GM19025 (cell line): ENCODE measurements around the gene SLC43A3.
"Not testable (repeated sequence)": the region's sequence is repeated elsewhere in the genome, so short reads cannot be mapped to it uniquely, and the experiment has no call there.

Experiments used
- ATAC-seq: cut with Tn5 transposase; IDR thresholded peaks from one replicate; pipeline ENCODE4 v1.9.1; 2021; ENCODE audit warnings: mild to moderate bottlenecking, low read depth, moderate library complexity; ENCODE audit not compliant: unreplicated experiment

Gene SLC43A3

DNA sequence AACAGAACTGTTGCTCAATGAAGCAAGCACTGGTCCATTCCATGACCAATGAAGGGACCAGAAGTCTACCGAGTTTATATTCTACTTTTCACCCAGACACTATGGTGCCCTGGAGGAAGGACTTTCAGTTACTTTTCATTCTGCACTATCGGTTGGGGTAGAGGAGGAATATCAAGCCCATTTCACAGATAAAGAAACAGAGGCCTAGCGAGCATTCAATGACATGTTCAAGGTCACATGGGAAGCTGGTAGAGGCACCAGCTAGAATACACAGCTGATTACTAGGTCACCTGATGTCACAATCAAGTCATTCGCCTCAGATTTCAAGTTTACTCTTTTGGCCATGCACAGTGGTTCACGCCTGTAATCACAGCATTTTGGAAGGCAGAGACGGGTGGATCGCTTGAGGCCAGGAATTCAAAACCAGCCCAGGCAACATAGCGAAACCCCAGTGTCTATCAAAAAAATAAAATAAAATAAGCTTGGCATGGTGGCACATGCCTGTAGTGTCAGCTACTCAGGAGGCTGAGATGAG is 18.9 kb downstream of the SLC43A3 start:
- no peak for ATAC-seq

DNA sequence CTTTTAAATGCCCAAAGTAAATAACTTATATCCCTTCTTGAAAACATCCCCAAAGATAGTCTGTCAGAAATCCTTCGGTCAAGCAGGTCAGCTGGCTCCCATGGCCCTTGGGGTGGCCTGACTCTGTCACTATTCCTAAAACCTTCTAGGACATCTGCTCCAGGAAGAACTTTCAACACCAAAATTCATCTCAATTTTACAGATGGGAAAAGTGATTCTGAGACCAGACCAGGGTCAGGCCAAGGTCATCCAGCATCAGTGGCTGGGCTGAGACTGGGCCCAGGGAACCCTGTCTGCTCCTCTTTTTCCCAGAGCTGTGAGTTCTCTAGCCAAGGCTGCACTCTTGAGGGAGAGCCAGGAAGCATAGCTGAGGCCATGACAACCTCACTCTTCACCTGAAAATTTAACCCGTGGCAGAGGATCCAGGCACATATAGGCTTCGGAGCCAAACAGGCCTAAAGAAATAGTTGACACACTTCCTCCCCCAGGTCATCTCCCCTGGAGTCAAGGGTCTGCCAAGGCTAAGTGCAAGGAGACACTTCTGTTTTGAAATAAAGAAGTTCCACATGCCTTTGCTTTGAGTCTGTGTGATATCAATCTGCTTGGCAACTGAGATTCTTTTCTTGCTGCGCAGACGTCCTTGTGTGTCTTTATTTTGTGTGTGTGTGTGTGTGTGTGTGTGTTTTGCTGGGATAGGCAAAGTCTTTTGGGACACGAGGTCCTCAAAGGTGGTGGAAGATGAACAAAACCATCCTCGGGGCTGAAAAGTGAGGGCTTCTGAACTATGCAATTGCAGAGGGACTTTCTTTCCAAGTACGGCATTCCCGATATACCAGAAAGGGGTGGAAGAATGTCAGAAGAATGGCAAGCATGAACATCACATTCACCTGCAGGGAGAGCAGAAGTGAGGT is 19.7 kb downstream of the SLC43A3 start:
- ATAC-seq = no peak

DNA sequence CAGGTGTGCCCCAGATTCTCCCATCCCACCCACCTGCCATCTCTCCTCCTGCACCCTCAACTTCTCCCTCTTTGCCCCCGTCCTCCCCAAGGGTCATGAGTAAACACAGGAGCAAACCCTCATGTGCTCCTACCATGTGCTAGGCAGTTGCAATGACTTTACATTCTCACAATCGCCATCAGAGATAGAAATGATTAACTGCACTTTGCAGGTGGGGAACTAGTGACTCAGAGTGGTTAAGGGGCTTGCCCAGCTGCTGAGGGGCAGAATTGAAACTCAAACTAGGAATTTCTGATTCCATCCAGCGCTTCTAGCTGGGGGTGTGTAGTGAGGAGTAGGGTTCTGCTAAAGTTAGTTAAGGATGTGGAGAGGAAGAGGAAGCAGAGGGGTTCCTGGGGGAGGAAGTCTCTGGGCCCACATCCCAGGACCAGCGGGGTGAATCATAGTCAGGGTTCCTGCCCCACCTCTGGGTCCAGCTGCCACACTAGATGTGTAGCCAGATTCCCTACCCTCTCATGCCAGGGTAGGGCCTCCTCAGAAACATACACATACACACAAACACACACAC is 20.5 kb downstream of the SLC43A3 start:
- peak; percentile 92 for ATAC-seq

DNA sequence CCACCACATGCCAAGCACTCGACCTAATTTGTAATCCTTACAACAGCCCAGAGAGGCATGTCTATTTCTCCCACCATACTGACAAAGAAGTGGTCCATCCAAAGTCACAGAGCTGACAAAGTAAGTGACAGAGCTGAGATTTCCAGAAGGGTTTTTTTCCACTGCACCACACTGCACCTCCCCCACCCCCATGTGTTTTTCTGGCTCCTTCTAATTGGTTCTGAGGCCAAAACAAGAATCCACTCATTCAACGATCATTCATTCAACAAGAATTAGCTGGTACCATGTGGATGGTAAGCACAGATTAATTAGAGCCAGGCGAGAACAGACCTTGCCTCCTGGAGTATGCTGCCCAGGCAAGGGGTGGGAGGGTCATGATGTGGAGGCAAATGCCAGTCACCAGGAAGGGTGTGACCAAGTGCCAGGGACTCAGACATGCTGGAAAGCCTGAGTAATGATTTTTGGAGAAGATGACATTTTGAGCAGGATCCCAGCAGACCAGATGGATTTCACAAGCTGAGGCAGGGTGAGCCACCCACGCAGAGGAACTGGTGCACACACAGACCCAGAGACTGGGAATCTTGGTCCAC is 21.6 kb downstream of the SLC43A3 start:
- ATAC-seq = no peak

DNA sequence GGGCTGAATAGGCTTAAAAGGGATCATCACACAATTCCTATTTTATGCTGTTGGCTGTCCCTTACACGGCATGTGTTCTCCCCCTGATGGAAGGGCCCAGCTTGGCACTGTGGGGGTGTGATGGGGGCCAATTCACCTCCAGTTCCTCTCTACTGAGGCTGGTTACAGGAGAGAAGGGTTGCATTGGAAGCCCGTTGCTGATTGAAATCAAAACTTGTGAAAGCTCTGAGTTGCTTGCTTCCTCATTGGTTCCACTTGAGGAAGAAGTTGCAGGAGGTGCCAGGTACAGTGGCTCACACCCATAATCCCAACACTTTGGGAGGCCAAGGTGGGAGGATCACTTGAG is 23.1 kb downstream of the SLC43A3 start:
- ATAC-seq = no peak

DNA sequence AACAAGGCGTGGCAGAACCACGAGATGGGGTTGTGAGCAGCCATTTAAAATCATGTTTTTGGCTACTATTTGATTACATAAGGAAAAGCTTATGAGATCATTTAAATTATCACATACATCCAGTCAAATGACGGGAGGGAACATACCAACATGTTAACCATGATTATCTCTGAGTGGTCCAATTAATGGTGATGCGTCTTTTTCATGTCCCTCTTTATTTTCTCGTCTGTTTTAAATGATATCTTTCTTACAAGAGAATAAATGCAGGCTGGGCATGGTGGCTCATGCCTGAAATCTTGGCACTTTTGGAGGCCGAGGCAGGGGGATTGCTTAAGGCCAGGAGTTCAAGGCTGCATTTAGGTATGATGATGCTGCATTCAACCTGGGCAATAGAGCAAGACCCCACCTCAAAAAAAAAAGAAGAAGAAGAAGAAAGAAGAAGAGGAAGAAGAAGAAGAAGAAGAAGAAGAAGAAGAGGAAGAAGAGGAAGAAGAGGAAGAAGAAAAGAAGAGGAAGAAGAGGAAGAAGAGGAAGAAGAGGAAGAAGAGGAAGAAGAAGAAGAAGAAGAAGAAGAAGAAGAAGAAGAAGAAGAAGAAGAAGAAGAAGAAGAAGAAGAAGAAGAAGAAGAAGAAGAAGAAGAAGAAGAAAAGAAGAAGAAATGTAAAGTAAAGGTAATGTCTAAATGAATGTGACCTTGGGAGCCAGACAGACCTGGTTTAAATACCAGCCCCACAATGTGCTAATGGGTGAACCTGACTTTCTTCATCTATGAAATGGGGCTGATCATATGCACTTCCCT is 23.7 kb downstream of the SLC43A3 start:
- not testable (repeated sequence) for ATAC-seq

DNA sequence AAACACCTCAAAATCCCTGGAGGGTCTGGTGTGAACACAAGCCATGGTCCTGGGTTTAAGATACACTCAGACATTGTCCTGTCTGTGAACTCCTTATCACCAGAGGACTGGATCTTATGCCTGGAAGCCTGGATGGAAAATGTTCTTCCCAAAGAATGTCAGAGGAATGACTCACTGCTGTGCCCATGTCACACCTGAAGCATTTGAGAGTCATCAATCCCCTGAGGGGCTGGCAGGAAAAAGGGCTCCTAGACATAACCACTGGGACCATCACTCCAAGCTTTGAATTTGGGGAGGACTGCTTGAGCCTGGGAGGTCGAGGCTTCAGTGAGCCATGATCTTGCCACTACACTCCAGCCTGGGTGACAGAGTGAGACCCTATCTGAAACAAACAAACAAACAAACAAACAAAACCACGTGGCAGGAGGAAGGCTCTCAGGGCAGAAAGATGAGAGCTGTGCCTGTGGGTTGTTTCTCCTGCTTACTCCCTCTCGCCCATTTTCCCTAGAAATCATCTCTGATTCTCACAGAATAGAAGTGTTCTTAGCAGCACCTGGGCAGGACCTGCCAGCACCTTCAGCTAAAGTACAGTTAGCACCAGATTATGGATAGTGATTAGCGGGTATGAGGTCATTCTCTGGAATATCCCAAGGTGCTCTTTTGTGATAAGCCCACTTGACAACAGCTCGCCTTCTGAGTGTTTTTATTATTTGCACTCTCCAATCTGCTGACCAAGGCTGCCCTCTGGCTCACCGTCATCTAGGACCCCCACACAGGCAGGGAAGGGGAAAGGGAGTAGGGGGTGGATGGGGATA is 24.5 kb downstream of the SLC43A3 start:
- ATAC-seq = no peak

DNA sequence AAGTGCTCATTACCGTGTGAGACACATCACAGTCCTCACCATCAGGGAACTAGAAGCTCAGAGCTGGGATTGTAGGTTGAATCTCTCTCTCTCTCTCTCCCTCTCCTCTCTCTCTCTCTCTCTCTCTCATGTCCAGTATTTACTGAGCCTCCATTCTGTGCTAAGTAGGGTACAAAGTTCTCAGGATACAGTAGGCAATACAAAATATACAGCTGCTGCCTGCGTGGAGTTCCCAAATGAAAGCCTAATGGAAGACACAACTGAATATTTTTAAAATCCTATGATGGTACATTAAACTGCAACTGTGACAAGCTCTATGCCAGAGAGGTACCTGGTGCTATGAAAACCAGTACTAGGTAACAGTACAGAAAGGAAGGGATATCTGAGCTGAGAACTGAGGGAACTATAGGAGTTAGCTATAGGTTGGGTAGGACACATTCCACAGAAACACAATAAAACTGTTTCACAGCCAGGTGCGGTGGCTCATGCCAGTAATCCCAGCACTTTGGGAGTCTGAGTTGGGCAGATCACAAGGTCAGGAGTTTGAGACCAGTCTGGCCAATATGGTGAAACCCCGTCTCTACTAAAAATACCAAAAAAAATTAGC is 26.8 kb downstream of the SLC43A3 start:
- no peak for ATAC-seq

DNA sequence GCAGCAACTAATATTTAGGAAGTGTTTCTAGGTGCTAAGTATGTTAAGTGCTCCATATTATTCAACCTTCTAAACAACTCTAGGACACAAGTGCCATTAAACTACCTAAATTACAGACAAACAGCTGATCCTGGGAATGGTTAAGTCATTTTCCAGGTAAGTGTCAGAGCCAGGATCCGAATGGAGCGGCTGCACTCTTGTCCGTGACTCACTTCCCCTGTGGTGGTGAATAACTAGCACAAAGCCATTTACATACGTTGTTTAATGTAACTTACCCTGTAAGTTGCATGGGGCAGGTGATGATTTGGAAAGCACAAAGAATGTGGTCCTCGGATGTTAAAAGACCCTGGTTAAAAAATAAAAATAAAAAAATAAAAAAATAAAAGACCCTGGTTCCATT is 27.7 kb downstream of the SLC43A3 start:
- no peak for ATAC-seq

DNA sequence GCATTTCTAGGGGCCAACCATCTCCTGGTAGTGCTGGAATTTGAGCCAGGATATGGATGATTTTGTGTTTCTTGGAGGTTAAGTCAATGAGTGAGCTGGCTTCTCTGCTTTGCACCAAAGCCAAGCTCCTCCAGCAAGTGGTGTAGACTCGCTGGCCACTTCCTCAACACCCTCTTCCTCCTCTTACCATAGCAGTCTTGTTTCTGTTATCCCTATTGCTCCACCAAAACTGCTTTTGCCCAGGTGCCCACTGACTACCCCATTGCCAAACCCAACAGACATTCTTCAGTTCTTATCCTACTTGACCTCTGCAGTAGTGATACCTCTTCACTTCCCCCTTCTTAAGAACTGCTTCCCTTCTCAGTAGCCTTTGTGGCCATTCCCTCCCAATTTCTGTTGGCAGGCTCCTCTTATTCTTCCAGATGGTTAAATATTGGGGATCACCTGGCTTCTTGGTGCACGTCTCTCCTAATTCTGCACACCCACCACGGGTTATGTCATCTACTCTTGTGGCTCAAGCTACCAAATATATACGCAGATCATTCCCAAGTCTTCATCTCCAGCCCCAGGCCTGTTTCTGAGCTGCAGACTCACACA is 29.4 kb downstream of the SLC43A3 start:
- no peak for ATAC-seq

DNA sequence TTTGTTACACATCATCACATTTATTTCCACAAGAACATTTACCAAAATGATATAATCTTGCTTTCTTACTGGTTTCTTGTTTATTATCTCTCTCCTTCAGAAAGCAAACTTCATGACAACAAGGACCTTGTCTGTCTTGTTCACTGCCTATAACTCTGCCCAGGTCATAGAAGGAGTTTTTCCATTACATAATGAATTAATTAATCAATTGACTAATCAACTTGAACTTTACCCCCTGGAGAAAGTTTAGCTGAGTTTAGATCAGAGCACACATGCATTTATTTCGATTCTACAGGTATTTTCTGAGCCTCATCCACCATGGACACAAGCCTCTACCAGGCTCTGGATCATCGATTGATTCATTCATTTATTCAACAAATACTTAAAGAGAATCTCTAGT is 30.2 kb downstream of the SLC43A3 start:
- ATAC-seq = no peak

DNA sequence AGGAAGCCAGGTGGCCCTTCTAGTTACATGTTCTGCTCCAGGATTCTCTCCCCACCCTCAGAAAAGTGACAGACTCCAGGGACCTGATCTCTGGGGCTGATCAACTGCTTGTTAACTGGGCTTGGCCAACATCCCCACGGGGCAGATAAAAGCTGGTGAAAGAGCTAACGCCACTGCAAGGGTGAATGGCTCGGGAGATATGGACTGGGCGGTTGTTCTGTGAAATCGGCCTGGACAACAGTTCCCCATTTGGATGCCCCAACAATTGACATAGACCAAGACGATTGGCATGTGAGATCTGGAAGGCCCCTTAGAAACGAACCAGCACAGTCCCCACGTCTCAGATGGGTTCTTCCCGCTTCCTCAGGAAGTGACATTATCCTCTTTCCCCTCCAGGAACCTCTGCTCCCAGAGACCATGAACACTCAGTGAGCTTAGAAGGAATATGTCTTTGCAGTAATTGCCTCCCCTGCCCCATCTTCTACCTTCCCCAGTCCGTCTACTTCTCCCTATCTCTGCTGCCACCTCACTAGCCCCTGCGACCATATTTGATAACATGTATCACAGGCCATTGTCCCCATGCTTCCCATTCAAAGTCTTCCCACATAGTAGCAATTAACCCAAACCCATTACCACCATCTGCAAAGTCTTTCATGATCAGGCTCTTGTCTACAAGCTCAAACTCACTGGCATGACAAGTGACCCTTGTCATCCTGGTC is 30.9 kb downstream of the SLC43A3 start:
- no peak for ATAC-seq

DNA sequence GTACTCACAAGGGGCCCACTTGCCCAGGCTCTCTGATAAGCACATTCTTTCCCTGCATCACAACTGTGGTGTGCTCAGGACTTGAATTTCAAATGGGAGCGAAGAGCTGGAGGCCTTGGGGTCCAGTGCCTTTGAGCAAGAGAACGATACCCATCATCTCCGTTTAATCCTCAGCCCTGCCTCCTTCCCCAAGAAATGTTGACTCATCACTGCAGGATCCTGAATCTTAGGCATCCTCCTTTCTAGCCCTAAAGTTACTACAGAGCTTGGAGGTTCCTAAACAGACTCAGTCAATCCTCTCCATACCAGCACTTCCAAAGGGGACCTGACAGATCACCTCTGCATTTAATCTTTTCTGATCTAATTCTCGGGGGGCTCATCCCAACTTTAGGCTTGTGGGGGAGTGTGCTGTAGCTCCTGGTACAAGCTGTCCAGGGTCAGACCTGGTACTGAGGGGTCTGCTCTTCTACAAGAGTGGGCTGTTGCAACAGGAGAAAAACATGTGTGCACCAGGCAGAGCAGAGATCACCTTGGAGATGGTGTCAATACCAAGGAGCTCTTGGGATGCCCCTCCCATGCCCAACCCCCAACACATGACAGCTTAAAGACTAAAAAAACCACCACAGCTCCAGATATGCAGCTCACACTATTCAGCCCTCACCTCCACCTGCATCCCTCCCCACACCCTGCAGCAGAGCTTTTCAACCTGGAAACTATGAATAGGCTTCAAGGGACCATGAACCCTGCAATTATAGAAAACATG is 32.5 kb downstream of the SLC43A3 start:
- no peak for ATAC-seq

DNA sequence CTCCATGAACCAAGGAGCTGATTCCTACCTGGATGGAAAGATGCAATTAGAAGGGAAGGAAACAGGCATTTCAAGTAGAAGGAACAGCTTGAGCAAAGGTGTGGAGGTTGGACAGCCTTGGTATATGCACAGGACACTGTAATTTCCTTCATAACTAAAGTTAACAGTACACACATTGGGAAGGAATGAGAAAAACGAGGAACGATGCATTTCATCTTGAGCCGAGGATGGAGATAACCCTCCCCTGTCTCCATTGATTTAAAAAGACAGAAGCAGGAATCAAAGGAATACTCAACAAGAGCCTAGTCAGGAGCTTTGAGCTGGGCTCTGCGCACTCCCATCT is 34.2 kb downstream of the SLC43A3 start:
- ATAC-seq = no peak

DNA sequence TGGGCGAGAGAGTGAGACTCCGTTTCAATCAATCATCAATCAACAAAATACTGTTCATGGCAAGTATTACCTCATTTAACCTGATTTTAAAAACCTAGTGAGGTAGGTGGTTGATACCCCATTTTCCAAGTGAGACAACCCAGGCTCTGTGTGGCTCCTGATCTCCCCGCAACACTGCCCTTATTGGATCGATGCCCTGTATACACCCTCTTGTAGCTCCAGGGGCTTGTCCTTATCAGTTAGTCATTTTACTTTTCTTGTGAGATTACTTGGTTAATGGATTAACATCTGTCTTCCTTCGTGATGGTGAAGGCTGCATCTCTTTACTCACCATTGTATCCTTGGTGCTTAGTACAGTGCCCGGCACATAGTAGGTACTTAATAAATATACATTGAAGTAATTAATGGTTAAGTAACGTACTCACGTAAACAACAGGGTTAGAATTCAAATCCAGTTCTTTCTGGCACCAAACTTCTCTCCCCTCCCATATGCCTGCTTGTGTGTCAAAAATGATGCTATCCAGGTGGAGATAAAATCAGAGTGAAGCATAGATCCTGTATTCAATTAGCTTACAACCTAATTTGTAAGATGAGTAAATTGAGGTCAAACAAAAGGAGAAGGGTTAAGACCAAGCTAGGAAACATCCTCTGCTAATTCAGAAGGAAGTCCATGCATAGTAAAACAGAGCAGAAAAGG is 34.7 kb downstream of the SLC43A3 start:
- no peak for ATAC-seq

DNA sequence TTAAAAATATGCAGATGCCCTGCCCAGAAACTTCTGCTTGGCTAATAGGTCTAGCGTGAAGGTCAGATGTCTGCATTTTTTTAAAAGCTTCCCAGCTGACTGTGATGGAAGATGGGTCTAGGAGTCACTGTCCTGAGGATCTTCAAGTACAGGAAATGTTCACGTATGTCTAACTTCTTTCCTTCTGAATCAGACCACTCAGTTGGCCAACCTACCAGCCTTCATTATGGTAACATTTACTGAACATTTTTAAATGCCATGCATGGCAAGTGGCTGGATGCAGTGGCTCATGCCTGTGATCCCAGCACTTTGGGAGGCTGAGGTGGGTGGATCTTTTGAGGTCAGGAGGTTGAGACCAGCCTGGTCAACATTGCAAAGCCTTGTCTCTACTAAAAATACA is 35.4 kb downstream of the SLC43A3 start:
- ATAC-seq = no peak

DNA sequence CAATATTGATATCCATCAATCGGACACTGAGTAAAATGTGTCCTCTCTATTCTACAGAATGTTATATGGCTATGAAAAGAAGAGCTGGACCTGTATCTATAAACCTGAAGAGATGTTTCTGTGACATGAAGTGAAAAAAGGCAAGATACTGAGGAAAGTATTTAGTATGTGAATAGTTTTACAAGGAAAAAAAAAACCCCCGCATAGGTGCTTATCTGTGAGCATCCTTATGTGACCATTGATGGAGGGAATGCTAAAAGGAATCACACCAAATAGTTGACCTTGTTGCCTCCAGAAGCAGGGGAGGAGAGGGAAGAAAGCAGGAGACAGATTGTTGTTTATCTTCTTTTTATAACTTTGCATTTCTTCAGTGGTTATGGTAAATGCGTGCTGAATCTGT is 35.8 kb downstream of the SLC43A3 start:
- no peak for ATAC-seq
